ENCODE measurements around the gene HES6. TPM values are rescaled to one million over a fixed set of nuclear protein-coding genes. Genes with fewer than 3 reads are reported as not detected.

HES6 gene
- total RNA-seq, 4 donors from 2014 or later: 3.8 to 19.5 (median 12.2) TPM

DNA sequence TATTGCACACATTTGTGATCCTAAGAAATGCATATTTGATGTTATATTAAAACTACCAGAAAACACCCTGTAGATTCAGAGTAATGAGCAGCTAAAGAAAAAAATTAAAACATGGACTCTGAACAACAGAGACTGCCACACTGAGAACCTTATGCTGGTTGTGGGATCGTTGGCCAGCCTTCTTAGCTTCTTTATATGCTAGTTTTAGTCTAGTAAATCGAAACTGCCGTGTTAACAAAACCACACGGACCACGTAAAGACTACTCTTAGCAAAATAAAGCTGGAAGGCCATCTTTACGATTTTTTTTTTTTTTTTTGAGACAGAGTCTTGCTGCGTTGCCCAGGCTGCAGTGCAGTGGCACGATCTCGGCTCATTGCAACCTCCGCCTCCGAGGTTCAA lies 25.8 kb upstream of the HES6 start:
- no peak overlapping the region for H3K4me3 ChIP-seq
- H3K4me1 ChIP-seq: peaks cover 0 to 31% (median 14%) of the 10 kb centered on the region in 3 donors
- TF ChIP-seq POLR2A (IDR thresholded peaks at IDR 0.05) (no peak), EP300 (IDR thresholded peaks at IDR 0.05) (no peak), POLR2AphosphoS5 (IDR thresholded peaks at IDR 0.05) (no peak)
- TF ChIP-seq, protein P1, sequence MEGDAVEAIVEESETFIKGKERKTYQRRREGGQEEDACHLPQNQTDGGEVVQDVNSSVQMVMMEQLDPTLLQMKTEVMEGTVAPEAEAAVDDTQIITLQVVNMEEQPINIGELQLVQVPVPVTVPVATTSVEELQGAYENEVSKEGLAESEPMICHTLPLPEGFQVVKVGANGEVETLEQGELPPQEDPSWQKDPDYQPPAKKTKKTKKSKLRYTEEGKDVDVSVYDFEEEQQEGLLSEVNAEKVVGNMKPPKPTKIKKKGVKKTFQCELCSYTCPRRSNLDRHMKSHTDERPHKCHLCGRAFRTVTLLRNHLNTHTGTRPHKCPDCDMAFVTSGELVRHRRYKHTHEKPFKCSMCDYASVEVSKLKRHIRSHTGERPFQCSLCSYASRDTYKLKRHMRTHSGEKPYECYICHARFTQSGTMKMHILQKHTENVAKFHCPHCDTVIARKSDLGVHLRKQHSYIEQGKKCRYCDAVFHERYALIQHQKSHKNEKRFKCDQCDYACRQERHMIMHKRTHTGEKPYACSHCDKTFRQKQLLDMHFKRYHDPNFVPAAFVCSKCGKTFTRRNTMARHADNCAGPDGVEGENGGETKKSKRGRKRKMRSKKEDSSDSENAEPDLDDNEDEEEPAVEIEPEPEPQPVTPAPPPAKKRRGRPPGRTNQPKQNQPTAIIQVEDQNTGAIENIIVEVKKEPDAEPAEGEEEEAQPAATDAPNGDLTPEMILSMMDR (IDR thresholded peaks at IDR 0.05): no peak
- ATAC-seq: no peak
- H3K27ac ChIP-seq: no peak overlapping the region
- peaks cover 0 to 90% of the 10 kb centered on the region in 2 donors for H3K36me3 ChIP-seq
- no peaks in the 10 kb centered on the region for H3K27me3 ChIP-seq
- no peaks in the 10 kb centered on the region for H3K9me3 ChIP-seq
- 85 to 90% methylated on average over 5 to 7 of the region's 11 CpGs for WGBS, 2 donors (ENCODE audit: low coverage in 1 of 2)

DNA sequence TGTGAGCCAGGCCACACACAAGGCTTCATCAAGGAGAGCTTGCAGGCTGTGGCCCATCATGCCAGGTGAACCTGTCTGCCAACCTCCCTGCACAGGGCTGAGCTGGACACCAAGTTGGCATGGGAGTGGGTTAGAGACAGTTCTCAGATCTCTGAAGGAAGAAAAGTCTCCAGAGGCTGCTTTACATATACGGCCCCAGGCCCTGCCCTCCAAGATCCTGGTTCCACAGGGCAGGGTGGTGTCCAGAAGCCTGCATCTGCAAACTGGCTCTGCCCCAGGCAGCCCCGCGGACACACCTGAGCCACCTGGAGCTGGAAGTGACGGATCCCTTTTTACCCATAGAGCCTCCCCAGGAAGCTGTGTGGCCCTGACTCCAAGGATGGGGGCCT lies 24.2 kb upstream of the HES6 start:
- H3K36me3 ChIP-seq: peaks cover 0 to 91% of the 10 kb centered on the region in 2 donors
- H3K27ac ChIP-seq: peak overlapping the region; percentile 2 to 70 (median 68)
- no peak for ATAC-seq
- TF ChIP-seq EP300 (IDR thresholded peaks at IDR 0.05) (no peak), POLR2A (IDR thresholded peaks at IDR 0.05) (no peak), POLR2AphosphoS5 (IDR thresholded peaks at IDR 0.05) (no peak)
- TF ChIP-seq, protein P1 (IDR thresholded peaks at IDR 0.05): no peak
- H3K27me3 ChIP-seq: no peaks in the 10 kb centered on the region
- WGBS, 2 donors (ENCODE audit: low coverage in 1 of 2): no CpG with 5 or more reads among the region's 4 CpGs
- peaks cover 0 to 31% (median 14%) of the 10 kb centered on the region in 3 donors for H3K4me1 ChIP-seq
- no peak overlapping the region for H3K4me3 ChIP-seq
- H3K9me3 ChIP-seq: no peaks in the 10 kb centered on the region

DNA sequence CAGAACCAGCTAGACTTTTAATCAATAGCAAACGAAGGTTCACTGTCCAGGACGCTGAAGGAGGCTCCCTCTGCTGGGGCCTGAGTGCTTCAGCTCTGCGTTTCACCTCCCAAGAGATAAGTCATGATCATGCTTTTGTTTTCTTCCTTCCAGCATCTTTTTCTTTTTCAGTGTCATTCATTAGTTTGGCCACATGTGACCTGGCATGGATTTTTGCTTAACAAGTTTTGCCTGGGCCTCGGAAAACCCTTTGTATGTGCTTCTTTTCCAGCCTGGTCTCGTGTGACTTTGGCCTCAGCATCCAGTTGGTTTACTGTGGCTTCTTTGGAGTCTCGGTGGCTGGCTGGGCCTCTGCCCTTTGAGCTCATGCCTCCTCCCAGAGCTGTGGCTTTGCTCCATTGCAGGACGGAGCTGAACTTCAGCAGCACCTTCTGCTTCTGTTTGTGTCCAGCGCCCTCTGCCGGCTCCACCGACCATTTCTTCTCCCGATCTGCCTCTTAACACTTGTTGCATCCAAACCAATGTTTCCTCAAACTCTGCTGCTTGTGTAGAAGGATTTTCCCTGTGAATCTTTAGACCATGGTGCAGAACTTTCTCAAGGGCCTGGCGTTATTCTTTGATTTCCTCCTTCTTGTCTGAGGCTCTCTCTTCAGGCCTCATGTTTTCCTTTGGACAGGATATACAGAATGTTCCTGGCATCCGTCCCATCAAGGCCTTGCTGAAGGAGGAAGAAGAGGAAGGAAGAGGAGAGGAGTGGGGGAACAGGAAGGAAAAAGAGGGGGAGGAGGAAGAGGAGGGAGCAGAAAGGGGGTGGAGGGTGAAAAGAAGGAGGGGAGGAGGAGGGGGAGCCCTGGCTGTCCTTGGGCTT lies 23.6 kb upstream of the HES6 start:
- peak; percentile 34 for TF ChIP-seq POLR2AphosphoS5 (IDR thresholded peaks at IDR 0.05)
- TF ChIP-seq, protein P1 (IDR thresholded peaks at IDR 0.05): peak in 3 of 4 experiments; percentile 82 to 88 (median 88)
- TF ChIP-seq EP300 (IDR thresholded peaks at IDR 0.05): no peak
- no peak for TF ChIP-seq POLR2A (IDR thresholded peaks at IDR 0.05)
- Histone ChIP-seq H3K4me3 (no peak overlapping the region), H3K27me3 (no peaks in the 10 kb centered on the region), H3K4me1 (peaks cover 0 to 31% (median 14%) of the 10 kb centered on the region in 3 donors), H3K9me3 (no peaks in the 10 kb centered on the region), H3K27ac (peak overlapping the region; percentile 3 to 70 (median 68)), H3K36me3 (peaks cover 0 to 91% of the 10 kb centered on the region in 2 donors)
- peak; percentile 92 for ATAC-seq
- WGBS, 2 donors (ENCODE audit: low coverage in 1 of 2): 0 to 11% methylated on average over 9 to 12 of the region's 13 CpGs

DNA sequence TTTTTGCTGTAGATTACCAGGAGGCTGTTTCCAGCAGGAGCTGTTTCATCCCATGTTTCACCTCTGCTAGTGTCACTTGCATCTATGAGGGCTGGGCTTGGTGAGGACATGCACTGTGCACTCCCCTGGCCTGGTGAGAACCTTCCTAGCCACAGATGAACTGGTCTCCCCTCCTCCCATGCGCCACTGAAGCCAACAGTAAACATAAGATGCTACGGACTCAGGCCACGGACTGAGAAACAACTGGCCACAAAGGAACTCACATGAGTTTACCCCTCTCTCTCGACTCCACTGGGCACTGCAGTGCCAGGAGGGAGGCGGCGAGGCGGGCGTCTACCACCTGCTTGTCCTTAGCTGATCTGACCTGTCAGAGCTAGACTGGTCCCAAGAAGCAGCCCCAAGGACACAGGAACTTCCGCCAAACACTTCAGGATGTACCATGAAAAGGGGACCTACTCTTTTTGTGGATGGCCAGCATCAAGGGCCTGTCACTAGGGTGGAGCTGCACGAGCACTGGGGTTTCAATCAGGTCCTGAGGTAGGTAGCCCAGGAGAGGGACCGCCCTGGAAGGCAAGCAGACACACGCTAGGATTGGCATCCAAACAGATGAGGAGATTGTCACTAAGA lies 22.8 kb upstream of the HES6 start:
- TF ChIP-seq, protein P1 (IDR thresholded peaks at IDR 0.05): no peak
- TF ChIP-seq POLR2AphosphoS5 (IDR thresholded peaks at IDR 0.05): no peak
- TF ChIP-seq POLR2A (IDR thresholded peaks at IDR 0.05): no peak
- TF ChIP-seq EP300 (IDR thresholded peaks at IDR 0.05): no peak
- Histone ChIP-seq H3K4me1 (peaks cover 0 to 31% (median 14%) of the 10 kb centered on the region in 3 donors), H3K27ac (peak overlapping the region; percentile 3 to 70 (median 68)), H3K9me3 (no peaks in the 10 kb centered on the region), H3K36me3 (peaks cover 0 to 91% of the 10 kb centered on the region in 2 donors), H3K4me3 (no peak overlapping the region), H3K27me3 (no peaks in the 10 kb centered on the region)
- whole genome bisulfite sequencing, 2 donors (ENCODE audit: low coverage in 1 of 2): 80% methylated on average over 2 of the region's 12 CpGs; no CpG with 5 or more reads in 1 of the 2 donors
- no peak for ATAC-seq

Data from gastroesophageal sphincter (tissue), 4 donors.